Measurements from ENCODE around the gene TTC28.
"Not testable (repeated sequence)": the region's sequence is repeated elsewhere in the genome, so short reads cannot be mapped to it uniquely, and the experiment has no call there.

TTC28 gene

DNA sequence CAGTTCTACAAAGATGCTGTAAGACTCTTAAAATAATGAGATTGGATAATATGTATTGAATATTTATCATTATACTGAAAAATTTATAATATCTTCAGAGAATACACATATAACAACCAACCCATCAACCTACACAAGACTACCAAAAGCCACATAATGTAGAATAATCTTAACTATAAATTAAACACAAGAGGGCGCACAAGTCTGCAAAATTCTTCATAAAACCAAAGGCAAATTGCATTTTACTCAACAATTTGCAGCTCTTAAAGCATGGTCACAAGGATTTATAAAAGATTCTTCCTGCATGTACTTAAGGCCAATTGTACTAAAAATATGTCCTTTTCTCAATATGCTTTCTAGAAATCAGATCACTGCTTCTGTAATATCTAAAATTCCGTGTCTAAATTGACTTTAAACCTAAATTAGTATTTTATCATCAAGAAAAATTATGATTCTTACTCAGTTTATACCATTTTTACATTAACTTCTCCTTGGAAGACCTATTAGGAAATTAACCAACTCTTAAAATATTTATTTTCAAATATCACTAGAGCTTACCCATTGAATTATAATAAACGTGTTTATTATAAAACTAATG, 79.0 kb downstream of the TTC28 start:
- DNase-seq: peak; percentile 29 to 84

DNA sequence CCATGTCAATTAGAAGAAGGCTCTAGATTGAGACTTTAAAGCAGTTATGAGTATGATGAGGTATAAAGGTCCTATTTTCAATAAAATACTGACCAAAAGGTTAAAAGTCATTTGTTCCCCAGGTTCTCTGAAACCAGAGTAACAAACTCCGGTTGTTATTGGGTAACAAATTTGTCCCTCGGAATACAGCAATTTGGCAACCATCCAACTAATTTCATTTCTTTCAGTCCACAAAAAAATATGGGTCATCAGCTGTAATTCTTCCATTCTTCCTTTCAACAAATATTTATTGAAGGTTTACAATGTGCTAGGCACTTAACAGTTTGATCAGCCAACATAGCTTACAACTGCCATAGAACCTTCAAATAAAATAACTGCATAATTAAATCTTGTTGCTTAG, 79.9 kb downstream of the TTC28 start:
- no peak for DNase-seq

DNA sequence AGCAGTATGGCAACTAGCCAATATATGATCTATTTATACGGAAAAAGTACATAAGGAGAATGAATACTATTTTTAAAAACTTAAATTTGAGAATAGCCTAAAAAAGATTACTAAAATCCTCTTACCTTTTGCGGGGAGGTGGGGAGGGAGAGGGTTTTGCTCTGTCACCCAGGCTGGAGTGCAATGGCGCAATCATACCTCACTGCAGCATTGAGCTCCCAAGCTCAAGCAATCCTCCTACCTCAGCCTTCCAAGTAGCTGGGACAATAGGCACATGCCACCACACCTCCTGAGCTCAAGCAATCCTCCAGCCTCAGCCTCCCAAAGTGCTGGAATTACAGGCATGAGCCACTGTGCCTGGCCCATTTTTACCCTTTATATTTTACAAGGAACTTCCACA, 82.0 kb downstream of the TTC28 start:
- no peak for DNase-seq

DNA sequence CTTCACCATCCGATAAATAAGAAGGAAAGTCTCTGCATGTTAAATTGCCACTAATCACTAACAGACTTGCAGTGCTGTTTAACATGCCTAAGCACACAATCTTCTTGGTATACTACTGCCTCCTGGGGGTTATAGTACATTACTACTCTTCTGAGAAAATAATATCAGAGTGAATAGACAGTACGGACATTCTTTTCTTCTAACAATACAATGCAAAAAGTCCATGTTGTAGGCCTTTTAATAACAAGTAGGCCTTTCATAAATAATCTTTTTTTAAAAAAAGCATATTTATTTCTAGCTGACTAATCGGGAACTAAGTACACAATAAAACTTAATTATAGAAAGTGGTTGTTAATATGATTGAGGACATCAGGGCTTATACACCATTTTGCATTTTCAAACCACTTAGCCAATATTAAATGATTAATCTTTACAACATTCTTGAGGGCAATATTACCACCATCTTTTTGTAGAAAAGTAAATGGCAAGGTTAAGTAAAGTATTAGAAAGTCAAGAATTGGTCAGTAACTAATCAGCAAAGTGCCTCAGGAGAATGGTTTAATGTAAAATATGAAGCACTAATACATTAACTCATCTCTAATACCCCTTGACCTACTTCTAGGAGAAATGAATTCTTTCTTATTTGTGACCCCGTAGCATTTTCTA, 84.7 kb downstream of the TTC28 start:
- peak; percentile 41 to 74 for DNase-seq

DNA sequence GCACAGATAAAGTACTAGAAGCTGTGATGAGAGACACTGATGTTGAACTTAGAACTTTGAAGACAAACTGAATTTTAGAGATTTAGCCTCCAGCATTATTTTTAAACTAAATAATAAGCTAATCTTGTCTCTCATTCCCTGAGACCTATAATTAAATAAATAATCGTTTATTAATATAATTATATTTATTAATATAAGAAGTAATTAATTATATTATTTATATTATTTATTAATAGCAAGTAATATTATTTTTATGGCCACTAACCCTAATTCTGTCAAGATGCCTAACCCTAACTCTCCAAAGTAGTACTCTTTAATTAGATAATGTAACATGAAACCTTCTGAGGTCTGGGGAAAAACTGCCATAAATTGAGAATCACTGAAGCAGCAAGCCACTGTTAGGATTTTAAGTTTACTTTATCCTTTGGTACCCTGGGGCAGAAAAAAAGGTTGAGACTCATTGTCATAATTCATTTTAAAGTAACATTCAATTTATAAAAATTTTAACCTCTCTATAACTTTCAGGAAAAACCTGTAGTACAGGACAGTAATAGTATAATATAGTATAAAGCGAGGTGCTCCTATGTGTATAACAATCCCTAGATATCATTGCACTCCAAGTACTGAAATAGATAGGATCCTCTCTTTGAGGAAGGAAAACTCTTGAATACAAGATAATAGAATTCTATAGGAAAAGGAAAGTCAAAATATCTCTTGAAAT, 85.4 kb downstream of the TTC28 start:
- DNase-seq: no peak

DNA sequence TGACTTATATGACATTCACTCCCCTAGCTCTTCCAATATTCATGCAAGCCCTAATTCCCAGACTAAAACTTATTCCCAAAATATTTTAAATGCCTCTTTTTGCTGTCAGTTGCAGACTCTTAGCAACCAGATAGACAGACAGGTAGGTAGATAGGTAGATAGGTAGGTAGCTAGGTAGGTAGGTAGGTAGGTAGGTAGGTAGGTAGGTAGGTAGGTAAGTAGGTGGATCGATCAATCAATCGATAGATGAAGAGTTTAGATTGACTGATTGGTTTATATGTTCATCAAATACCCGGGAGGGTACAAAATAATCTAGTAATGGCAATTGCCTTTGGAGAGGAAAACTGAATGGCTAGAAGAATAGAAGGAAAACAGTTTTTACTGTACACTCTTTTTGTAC, 86.3 kb downstream of the TTC28 start:
- DNase-seq: no peak

DNA sequence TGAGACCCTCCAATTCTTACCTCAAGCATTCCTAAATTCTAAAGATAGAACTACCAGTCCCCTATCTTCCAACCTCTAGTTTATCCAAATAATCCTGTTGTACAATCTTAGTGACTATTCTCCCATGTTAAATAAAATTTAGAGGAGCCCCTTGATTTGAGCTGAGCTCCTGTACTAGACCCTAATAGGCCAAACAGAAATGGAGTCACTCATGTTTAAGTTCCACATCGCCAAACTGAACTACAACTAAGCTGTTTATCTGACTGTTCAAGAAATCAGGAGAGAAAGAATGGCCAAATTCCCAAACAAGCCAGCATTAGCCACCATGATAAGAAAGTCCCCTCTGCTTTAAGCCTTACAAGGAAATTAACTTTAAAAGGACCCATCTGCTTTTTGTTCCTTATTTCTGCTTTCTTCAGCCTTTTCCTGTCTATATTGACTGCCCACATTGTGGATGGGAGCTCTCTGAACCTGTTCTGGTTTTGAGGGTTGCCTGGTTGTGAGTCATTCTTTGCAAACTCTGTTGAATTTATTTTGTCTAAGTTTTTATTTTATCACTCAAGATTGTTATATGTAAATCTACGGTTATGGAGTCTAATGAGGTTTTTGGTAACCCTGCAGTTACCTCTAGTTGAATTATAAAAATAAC, 90.4 kb downstream of the TTC28 start:
- peak in 1 of 2 donors; percentile 8 for DNase-seq

DNA sequence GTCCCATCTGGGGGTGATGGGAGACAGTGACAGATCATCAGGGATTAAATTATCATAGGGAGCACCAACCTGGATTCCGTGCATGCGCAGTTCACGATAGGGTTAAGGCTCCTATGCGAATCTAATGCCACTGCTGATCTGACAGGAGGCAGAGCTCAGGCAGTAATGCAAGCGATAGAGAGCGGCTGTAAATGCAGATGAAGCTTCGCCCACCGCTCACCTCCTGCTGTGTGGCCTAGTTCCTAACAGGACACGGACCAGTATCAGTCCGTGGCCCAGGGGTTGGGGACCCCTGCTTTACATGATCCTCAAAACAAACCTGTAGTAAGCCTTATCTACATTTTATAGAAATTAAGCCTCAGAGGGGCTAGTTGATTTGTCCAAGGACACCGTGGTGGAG, 94.3 kb downstream of the TTC28 start:
- no peak for DNase-seq

DNA sequence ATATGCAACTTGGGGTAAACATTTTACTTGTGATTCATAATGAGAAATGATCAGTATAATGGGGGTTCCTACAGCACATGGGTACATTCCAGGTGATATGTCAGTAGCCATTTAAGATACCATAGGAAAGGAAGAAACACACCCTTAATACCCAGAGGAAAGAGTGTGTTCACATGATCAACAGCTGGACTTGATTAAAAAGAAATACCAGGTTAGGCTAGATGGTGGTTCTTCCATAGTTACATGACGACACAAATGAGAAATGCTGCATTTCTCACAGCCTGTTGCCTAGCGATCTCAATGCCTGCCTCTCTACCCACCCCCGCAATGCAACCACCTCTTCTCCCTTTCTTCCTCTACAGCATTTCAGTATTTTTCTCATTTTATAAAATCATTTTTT, 96.8 kb downstream of the TTC28 start:
- DNase-seq: no peak

DNA sequence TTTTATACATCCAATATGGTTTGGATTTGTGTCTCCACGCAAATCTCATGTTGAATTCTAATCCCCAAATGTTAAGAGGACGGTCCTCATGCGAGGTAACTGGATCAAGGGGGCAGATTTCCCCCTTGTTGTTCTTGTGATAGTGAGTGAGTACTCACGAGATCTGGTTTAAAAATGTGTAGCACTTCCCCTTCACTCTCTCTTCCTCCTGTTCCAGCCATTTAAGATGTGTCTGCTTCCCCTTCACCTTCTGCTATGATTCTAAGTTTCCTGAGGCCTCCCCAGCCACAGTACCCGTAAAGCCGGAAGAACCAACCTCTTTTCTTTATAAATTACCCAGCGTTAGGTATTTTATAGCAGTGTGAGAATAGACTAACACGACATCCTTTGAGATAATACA, 98.6 kb downstream of the TTC28 start:
- no peak for DNase-seq

DNA sequence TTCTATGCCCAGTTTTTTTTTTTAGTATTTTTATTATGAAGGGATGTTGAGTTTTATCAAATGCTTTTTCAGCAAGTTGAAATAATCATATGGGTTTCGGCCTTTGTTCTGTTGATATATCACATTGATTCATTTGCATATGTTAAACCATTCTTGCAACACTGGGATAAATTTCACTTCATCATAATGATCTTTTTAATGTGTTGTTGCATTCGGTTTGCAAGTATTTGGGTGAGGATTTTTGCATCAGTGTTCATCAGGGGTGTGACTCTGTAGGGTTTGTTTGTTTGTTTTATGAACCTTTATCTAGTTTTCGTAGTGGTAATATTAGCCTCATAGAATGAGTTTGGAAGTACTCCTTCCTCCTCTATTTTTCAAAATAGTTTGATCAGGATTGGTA, 103.5 kb downstream of the TTC28 start:
- DNase-seq: no peak

DNA sequence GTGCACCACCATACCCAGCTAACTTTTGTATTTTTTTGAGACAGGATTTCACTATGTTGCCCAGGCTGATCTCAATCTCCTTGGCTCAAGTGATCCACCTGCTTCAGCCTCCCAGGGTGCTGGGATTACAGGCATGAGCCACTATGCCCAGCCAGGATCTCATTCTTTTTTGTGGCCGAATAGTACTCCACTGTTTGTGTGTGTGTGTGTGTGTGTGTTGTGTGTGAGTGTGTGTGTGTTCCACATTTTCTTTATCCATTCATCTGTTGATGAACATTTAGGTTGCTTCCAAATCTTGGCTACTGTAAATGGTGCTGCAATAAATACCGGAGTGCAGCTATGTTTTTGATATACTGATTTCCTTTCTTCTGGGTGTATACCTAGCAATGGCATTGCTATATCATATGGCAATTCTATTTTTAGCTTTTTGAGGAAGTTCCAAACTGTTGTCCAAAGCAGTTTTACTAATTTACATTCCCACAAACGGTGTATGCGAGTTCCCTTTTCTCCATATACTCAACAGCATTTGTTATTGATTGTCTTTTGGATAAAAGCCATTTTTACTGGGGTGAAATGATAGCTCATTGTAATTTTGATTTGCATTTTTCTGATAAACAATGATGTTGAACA, 105.4 kb downstream of the TTC28 start:
- peak; percentile 31 to 48 for DNase-seq

DNA sequence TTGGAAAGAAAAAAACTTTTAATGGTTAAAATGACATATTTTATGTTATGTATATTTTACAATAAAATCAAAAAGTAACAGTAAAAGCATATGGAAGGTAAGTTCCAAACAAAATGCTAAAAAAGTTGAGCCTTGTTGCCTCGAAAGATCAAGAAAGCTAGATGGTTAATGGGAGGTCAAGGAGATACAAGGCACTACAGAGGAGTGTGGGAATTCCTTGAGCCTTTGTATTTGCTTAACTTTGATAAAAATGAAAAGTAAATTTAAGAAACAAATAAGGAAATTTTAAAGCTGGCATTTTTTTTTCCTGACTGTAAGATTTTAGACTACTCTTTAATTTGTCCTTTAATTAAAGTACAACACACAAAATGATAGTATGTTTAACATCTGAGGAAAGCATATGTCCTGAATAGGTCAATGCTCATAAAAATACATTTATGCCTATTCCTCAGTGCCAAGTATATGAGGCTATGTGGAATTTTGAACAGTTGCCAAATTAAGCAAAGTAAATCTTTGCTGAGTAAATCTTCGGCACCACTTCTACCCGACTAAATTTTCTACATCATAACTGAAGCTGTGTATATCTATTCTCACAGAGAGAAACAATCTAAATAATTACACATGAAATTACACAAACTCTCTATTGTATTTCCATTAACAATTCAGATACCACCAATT, 108.8 kb downstream of the TTC28 start:
- DNase-seq: no peak

DNA sequence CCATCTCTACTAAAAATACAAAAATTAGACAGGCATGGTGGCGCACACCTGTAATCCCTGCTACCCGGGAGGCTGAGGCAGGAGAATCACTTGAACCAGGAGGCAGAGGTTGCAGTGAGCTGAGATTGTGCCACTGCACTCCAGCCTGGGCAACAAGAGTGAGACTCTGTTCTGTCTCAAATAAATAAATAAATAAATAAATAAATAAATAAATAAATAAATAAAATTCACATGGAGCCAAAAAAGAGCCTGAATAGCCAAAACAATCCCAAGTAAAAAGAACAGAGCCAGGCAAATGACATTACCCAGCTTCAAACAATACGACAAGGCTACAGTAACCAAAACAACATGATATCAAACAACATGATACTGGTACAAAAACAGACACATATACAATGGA, 110.7 kb downstream of the TTC28 start:
- not testable (repeated sequence) for DNase-seq

DNA sequence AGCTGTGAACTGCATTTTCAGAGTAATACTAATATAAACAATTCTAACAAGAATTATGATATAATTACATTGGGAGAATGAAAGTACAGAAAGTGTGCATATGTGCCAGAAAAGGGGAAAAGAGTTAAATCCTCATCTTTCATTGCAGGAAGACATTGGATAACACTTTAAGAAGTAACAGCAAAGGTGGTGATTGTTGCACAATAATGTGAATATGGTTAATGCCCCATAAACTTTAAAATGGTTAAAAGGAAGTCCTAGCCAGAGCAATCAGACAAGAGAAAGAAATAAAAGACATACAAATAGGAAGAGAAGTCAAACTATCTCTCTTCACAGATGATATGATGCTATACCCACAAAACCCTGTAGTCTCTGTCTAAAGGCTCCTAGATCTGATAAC, 111.5 kb downstream of the TTC28 start:
- no peak for DNase-seq

DNA sequence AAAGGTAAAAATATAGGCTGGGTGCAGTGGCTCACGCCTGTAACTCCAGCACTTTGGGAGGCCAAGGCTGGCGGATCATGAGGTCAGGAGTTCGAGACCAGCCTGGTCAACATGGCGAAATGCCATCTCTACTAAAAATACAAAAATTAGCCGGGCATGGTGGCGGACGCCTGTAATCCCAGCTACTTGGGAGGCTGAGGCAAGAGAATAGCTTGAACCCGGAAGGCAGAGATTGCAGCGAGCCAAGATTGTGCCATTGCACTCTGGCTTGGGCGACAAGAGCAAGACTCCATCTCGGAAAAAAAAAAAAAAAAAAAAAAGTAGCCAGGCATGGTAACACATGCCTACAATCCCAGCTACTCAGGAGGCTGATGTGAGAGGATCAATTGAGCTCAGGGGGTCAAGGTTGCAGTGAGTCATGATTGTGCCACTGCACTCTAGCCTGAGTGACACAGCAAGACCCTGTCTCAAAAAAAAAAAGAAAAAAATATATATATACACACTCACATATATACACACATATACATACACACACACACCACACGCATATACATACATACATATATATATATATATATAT, 112.6 kb downstream of the TTC28 start:
- DNase-seq: not testable (repeated sequence)

DNA sequence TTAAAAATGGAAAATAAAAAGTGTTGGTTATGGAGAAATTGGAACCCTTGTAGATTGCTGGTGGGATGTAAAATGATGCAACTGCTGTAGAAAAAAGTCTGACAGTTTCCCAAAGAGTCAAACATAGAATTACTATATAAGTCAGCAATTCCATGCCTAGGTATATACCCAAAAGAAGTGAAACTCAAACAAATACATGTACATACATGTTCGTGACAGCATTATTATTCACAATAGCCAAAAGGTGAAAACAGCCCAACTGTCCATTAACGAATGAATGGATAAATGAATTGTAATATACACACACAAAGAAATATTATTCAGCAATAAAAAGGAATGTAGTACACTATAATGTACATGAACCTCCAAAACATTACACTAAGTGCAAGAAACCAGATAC, 116.0 kb downstream of the TTC28 start:
- DNase-seq: no peak

DNA sequence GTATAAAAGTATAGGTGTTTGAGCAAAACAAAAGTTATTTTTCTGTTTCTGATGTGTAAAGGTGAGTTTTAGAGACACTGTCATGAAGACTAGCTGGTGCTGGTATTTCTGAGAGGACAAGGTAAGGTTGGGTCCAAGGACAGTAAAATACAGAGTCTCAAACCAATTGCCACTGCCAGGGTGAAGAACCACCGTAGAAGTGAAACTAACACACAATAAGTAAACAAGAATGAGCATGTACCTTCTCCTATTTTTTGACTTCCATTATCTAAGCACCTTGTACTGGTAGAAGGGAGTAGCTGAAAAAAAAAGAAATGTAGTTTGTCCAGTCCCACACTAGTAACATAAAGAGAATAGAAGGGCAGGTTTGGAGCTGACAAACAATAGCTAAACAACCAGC, 117.3 kb downstream of the TTC28 start:
- DNase-seq: no peak

DNA sequence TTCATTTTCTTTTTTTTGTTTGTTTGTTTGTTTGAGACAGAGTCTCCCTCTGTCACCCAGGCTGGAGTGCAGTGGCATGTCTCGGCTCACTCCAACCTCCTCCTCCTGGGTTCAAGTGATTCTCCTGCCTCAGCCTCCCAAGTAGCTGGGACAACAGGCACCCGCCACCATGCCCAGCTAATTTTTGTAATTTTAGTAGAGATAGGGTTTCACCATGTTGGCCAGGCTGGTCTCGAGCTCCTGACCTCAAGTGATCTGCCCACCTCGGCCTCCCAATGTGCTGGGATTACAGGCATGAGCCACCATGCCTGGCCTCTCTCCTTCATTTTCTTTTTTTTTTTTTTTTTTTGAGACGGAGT, 118.9 kb downstream of the TTC28 start:
- DNase-seq: not testable (repeated sequence)

DNA sequence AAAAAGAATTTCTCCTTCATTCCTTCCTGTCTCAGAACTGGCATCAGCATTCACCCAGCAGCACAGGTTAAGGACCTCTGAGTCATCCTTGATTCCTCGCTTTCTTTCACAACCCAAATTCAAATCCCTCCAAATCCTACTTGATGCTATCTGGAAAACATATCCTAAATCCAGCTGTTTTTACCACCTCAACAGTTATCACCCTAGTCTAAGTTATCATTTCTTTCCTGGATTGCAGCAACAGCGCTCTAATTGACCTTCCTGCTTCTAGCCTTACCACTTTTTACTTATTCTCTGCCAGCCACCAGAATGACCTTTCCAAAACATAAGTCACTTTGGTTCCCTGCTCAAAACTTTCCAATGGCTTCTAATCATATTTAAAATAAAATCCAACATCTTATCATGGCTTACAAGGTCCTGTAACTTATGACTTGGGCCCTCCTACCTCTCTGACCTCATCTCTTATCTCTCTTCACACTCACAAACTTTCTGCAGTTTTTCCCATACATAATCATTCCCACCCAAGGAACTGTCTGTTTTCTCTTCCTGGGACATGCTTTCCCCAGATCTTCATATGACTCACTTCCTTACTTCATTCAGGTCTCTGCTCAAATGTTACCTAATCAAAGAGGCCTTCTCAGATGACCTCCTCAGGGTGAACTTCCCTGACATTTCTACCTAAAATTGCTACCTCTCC, 119.4 kb downstream of the TTC28 start:
- peak in 1 of 2 donors; percentile 1 for DNase-seq

DNA sequence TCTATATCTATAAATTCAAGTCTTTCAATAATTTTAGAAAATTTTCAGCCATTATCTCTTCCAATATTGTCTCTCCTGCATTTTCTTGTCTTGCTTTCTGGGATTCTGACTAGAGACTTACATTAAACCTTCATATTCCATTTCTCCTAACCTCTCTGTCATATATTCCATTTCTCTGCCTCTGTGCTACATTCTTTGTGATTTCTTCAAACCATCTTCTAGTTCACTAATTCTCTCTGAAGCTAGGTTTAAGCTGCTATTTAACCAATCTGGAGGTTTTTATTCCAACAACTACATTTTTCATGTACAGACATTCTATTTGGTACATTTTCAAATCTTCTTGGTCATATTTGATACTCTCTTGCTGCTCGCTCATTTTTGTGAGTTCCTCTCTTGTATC, 122.5 kb downstream of the TTC28 start:
- DNase-seq: no peak

Measured in inflammatory macrophage treated with lipopolysaccharide for 1 hour (primary cell).